Fibroblast of mammary gland (primary cell): ENCODE measurements around the gene MAP4K3.
"Not testable (repeated sequence)": the region's sequence is repeated elsewhere in the genome, so short reads cannot be mapped to it uniquely, and the experiment has no call there.

Source experiments
- DNase-seq: peaks from one replicate; pipeline ENCODE4 v3.0.0-alpha.2; 2010; ENCODE audit warnings: low read depth
- H3K4me3 ChIP-seq: 2 replicates; pipeline ENCODE4 v1.5.1; 2011; ENCODE audit warnings: low read depth, mild to moderate bottlenecking, low read length, moderate library complexity; ENCODE audit not compliant: control insufficient read depth
- CTCF ChIP-seq: conservative IDR thresholded peaks from 2 replicates; pipeline ENCODE4 v1.5.1; 2011; ENCODE audit warnings: low read depth, low read length, inconsistent platforms; ENCODE audit not compliant: control insufficient read depth, insufficient read depth

The MAP4K3 gene

GRCh38 chr2:39260087-39260486 lies 177.0 kb downstream of the MAP4K3 start:
- no peak for DNase-seq
- TF ChIP-seq CTCF = no peak
- no peak overlapping the region for H3K4me3 ChIP-seq

GRCh38 chr2:39256040-39256439 lies 181.0 kb downstream of the MAP4K3 start:
- DNase-seq = no peak
- no peak for TF ChIP-seq CTCF
- H3K4me3 ChIP-seq = no peak overlapping the region

GRCh38 chr2:39252888-39253518 lies 184.1 kb downstream of the MAP4K3 start:
- no peak for DNase-seq
- no peak for TF ChIP-seq CTCF

DNA sequence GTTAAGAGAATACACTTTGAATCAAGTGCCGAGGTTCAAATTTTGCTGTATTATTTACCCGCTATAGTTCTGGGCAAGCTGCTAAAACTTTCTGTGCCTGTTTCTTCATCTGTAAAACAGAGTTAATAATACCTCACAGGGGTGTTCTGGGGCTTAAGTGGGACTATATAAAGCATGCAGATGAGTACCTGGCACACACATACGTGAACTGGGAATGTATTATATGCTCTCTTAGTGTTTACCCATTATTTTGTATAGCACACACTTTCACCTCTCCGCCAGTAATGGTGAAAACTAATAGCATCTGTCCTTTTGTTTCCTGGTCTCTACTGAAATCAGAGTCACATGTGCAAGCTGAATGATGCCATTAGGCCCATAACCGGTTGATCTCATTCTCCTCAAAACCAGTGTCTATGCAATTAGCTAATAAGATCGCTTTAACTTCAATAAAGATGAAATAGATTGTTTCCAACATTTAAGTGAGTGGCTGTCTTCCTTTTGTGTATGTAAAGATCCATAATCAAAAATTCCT lies 189.5 kb downstream of the MAP4K3 start:
- no peak overlapping the region for H3K4me3 ChIP-seq
- TF ChIP-seq CTCF = no peak
- DNase-seq = no peak

More at GRCh38 chr2:39252888-39253518, 184.1 kb downstream of the MAP4K3 start:
- H3K4me3 ChIP-seq = no peak overlapping the region

DNA sequence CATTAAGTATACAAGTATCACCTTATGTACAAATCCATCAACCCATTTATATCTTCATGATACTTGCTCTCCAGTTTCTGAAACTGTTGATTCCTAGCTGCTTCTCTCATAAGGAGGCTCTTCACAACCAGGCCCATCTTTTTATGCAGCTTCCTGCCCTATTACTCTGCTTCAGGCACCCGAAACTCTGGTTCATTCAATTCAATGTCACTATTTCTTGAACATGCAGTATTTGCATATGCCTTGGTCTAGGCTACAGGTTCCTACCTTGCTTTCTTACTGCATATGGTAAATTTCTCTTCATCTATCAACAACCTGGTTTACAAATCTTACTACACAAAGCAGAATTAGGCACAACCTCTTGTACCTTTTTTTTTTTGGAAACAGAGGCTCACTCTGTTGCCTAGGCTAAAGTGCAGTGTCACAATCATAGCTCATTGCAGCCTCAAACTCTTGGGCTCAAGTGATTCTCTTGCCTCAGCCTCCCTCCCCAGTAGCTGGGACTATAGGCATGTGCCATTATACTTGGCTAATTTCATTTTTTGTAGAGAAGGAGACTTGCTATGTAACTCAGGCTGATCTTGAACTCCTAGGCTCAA lies 190.6 kb downstream of the MAP4K3 start:
- H3K4me3 ChIP-seq = no peak overlapping the region
- no peak for TF ChIP-seq CTCF
- DNase-seq = no peak

DNA sequence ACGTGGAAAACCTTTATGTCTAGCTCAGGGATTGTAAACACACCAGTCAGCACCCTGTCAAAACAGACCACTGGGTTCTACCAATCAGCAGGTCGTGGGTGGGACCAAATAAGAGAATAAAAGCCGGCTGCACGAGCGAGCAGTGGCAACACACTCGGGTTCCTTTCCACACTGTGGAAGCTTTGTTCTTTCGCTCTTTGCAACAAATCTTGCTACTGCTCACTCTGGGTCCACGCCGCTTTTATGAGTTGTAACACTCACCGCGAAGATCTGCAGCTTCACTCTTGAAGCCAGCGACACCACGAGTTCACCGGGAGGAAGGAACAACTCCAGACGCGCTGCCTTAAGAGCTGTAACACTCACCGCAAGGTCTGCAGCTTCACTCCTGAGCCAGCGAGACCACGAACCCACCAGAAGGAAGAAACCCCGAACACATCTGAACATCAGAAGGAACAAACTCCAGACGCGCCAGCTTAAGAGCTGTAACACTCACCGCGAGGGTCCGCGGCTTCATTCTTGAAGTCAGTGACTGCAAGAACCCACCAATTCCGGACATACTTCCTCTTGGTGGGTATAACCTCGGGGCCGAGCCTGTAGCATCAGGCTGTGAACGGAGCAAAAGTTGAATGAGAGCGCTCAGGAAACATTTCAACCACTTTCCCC lies 192.0 kb downstream of the MAP4K3 start:
- H3K4me3 ChIP-seq, DNase-seq: not testable (repeated sequence)

- not testable (repeated sequence) for DNase-seq, H3K4me3 ChIP-seq
Measured at GRCh38 chr2:39244241-39244862, 192.7 kb downstream of the MAP4K3 start.
